ENCODE measurements around the gene AGPS. TPM values are rescaled to one million over a fixed set of nuclear protein-coding genes. Genes with fewer than 3 reads are reported as not detected.

AGPS gene
- total and polyA plus RNA-seq, 10 of the 15 experiments (the other 5 are each of a cell fraction or from before 2014, with no cell fraction given): 7.9 to 54.2 (median 38.7) TPM

GRCh38 chr2:177535000-177535399 is 142.4 kb downstream of the AGPS start (continued):
- TF ChIP-seq IRF5 (IDR thresholded peaks at IDR 0.05; ENCODE audit: borderline replicate concordance) (no peak), SKIL (IDR thresholded peaks at IDR 0.05; ENCODE audit: low read depth, poor library complexity, severe bottlenecking) (no peak), ETV6 (conservative IDR thresholded peaks at IDR 0.05 in 1 of 2, IDR thresholded peaks at IDR 0.05 in 1 of 2; ENCODE audit: borderline replicate concordance in 1 of 2, low read depth in 1 of 2) (no peak), SUZ12 (IDR thresholded peaks at IDR 0.05; ENCODE audit: unreplicated experiment) (no peak), REST (IDR thresholded peaks at IDR 0.05; ENCODE audit: low read depth, low read length) (no peak), DPF2 (IDR thresholded peaks at IDR 0.05) (no peak)
